Small intestine (tissue), 7 donors: ENCODE measurements around the gene DNASE1L3. TPM values are rescaled to one million over a fixed set of nuclear protein-coding genes. Genes with fewer than 3 reads are reported as not detected.

Experiments used
- DNase-seq, 2 donors: peaks; one replicate each; pipeline versions ENCODE4 v3.0.0 to v3.0.0-alpha.2; 2013
- FAIRE-seq: peaks from 2 replicates; lab custom pipeline; 2012; peaks lifted over from hg19 to GRCh38; lab: Jason Lieb, UNC
- H3K27ac ChIP-seq, 3 donors: one replicate each; pipeline ENCODE4 v1.5.1; 2013; ENCODE audit warnings: low read length in 2 of 3, mild to moderate bottlenecking in 2 of 3, control low read depth in 1 of 3, inconsistent platforms in 1 of 3, low read depth in 1 of 3, moderate library complexity in 1 of 3
- H3K27me3 ChIP-seq, 3 donors: one replicate each; pipeline ENCODE4 v1.6.1; 2013; ENCODE audit warnings: low read length in 3 of 3, inconsistent platforms in 1 of 3; ENCODE audit not compliant: control insufficient read depth in 3 of 3, insufficient read depth in 3 of 3
- H3K36me3 ChIP-seq, 3 donors: one replicate each; pipeline ENCODE4 v1.6.1; 2013; ENCODE audit warnings: low read length in 3 of 3, inconsistent platforms in 1 of 3, low read depth in 1 of 3, mild to moderate bottlenecking in 1 of 3, moderate library complexity in 1 of 3; ENCODE audit not compliant: control insufficient read depth in 3 of 3, insufficient read depth in 2 of 3
- H3K4me1 ChIP-seq, 3 donors: one replicate each; pipeline ENCODE4 v1.6.1; 2013; ENCODE audit warnings: low read length in 2 of 3, inconsistent platforms in 1 of 3, low read depth in 1 of 3, mild to moderate bottlenecking in 1 of 3, moderate library complexity in 1 of 3; ENCODE audit not compliant: control insufficient read depth in 3 of 3, insufficient read depth in 2 of 3
- H3K4me3 ChIP-seq, 3 donors: one replicate each; pipeline ENCODE4 v1.5.1; 2013; ENCODE audit warnings: low read length in 3 of 3, control low read depth in 1 of 3, inconsistent platforms in 1 of 3, low read depth in 1 of 3, mild to moderate bottlenecking in 1 of 3, moderate library complexity in 1 of 3
- H3K9me3 ChIP-seq, 2 donors: one replicate each; pipeline ENCODE4 v1.6.1; 2013; ENCODE audit warnings: low read depth in 1 of 2, low read length in 1 of 2; ENCODE audit not compliant: control insufficient read depth in 2 of 2, insufficient read depth in 1 of 2
- WGBS, 3 donors: extraction: QIAGEN DNeasy Blood & Tissue Kit; methylation state at CpG; one replicate each; pipeline ENCODE4 v1.1.7; 2013; 5-methylcytosine and 5-hydroxymethylcytosine counted together
- polyA plus RNA-seq, 4 donors: library from polyadenylated mRNA; stranded (reverse) in 3 of 4; unstranded in 1 of 4; fragments of 200-250 nt in 3 of 4; fragments of 120-200 nt in 1 of 4; gene quantifications; one replicate each; pipeline versions ENCODE4 v1.2.1 to v1.2.3, GENCODE V29; 2013
- donor health status: healthy with polysubstance abuse.
- donor health status: control.
- donor health status: control.
- donor health status: Bipolar disorder and iron deficiency.
- donor health status: healthy.

Gene DNASE1L3
- polyA plus RNA-seq, 4 donors, result 2.9 to 56.0 (median 10.6) TPM

DNA sequence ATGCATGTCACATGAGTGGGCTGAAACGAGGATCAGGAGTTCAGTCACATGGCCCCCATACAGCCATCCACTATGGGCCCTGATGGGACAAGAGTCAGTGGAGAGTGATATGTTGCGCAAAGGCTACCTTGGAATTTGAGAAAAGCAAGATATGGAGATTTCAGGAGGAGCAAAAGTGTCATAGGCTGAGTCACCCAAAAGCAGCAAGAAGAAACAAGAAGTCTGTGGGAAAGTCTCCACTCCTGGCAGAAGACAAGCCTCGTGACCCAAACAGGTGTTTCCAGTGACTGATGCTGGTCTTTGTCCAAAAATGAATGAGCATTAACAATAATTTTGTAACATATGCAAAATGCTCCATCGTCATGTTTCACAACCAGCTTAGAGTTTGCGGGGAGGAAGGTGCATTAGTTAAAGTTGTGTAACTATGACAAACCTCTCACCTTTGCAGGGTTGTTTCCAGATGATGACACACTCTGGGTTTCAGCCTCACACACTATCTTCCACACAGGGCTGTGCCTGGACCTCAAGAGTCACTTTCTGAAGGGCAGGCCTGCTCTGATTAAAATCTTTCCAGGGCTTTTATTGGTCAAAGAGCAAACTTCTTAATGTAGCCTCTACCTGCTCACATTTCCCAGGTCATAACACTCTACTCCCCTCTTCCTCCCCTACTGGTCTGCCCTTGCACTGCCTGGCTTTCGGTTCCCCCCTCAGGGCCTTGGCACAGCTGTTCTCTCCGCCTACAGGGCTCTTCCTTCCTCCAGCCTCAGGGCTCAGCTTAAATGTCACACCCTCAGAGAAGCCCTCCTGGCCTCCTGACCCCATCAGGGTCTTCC lies 3.9 kb upstream of the DNASE1L3 start:
- peaks cover 0 to 7% (median 2%) of the 10 kb centered on the region in 3 donors for H3K4me1 ChIP-seq
- H3K36me3 ChIP-seq, result no peaks in the 10 kb centered on the region
- H3K27me3 ChIP-seq, result no peaks in the 10 kb centered on the region
- FAIRE-seq (no peak), DNase-seq (peak in 1 of 2 donors; percentile 45)
- H3K27ac ChIP-seq, result peak overlapping the region in 1 of 3 donors; percentile 17
- no peak overlapping the region for H3K4me3 ChIP-seq
- no peaks in the 10 kb centered on the region for H3K9me3 ChIP-seq
- 53 to 63% (median 61%) methylated on average over 7 of the region's 7 CpGs for WGBS, 3 donors

- Histone ChIP-seq H3K27me3 (peaks cover 0 to 2% (median 0%) of the 10 kb centered on the region in 3 donors), H3K4me3 (no peak overlapping the region), H3K36me3 (no peaks in the 10 kb centered on the region), H3K9me3 (no peaks in the 10 kb centered on the region), H3K27ac (no peak overlapping the region), H3K4me1 (peaks cover 0 to 5% (median 0%) of the 10 kb centered on the region in 3 donors)
- 68 to 74% (median 72%) methylated on average over 3 of the region's 3 CpGs for WGBS, 3 donors
- no peak for DNase-seq
- no peak for FAIRE-seq
Measured at GRCh38 chr3:58209933-58210332, 839 bp downstream of the DNASE1L3 start.

- Histone ChIP-seq H3K27me3 (peaks cover 0 to 2% (median 0%) of the 10 kb centered on the region in 3 donors), H3K4me3 (no peak overlapping the region), H3K36me3 (no peaks in the 10 kb centered on the region), H3K27ac (no peak overlapping the region), H3K4me1 (peaks cover 0 to 4% (median 0%) of the 10 kb centered on the region in 3 donors), H3K9me3 (no peaks in the 10 kb centered on the region)
- no peak for DNase-seq
- FAIRE-seq, result no peak
- WGBS, 3 donors, result 84 to 93% (median 86%) methylated on average over 4 of the region's 4 CpGs
Measured at GRCh38 chr3:58207954-58208353, 2.8 kb downstream of the DNASE1L3 start.

DNA sequence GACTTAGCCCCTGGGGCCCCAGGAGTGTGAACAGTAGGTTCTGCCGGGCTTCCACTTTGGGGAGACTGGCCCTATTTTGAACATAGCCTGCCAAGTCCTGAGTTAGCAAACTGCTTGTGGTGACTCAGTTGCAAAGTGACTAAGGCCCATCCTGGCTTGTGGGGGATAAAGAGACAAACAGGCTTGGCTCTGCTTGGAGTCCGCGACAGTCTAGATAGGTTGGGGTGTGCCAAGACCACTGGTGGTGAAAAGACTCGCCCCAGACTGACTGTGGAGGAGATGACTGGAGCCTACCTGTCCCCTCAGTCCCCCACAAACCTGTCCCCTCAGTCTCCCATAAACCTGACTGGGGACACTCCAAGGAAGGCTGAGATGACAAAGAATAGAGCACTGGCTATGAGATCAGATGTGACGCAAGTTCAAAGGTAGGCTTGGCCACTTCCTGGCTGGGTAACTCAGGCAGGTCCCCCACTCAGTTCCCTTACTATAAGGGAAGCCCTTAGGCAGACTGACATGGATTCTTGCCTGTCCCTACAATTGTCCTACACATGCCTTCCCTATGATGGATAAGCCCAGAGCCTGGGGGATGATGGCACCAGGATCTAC lies 4.3 kb downstream of the DNASE1L3 start:
- DNase-seq, result no peak
- Histone ChIP-seq H3K27me3 (peaks cover 0 to 2% (median 0%) of the 10 kb centered on the region in 3 donors), H3K36me3 (no peaks in the 10 kb centered on the region), H3K4me3 (no peak overlapping the region), H3K9me3 (peaks cover 0 to 3% of the 10 kb centered on the region in 2 donors), H3K27ac (no peak overlapping the region), H3K4me1 (peaks cover 0 to 4% (median 0%) of the 10 kb centered on the region in 3 donors)
- FAIRE-seq, result no peak
- WGBS, 3 donors, result 84 to 88% (median 86%) methylated on average over 5 of the region's 5 CpGs

DNA sequence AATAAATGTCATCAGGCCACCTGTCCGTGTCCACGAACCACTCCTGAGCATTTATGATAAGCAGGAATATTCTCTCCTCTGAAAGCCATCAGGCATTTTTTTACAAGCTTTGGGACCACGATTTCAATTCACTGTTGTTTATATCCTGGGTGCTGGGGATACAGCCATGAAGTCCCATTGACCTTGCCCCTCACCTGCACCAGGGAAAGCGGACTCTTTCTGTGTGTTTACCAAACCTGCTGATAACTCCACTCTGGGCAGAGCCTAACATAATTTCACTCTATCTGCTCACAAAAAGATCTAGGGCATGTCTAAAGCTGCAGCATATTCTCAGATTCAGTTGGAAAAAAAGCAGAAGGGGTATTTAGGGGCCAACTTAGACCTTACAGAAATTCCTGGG lies 4.8 kb downstream of the DNASE1L3 start:
- DNase-seq (no peak), FAIRE-seq (no peak)
- 53 to 76% (median 62%) methylated on average over 4 of the region's 4 CpGs for WGBS, 3 donors
- peaks cover 0 to 4% (median 0%) of the 10 kb centered on the region in 3 donors for H3K4me1 ChIP-seq
- H3K27ac ChIP-seq, result no peak overlapping the region
- H3K27me3 ChIP-seq, result peaks cover 0 to 2% (median 0%) of the 10 kb centered on the region in 3 donors
- no peaks in the 10 kb centered on the region for H3K36me3 ChIP-seq
- H3K4me3 ChIP-seq, result no peak overlapping the region
- peaks cover 0 to 4% of the 10 kb centered on the region in 2 donors for H3K9me3 ChIP-seq

- DNase-seq, result no peak
- Histone ChIP-seq H3K4me1 (peaks cover 0 to 4% (median 0%) of the 10 kb centered on the region in 3 donors), H3K9me3 (peaks cover 0 to 4% of the 10 kb centered on the region in 2 donors), H3K4me3 (no peak overlapping the region), H3K27me3 (peaks cover 0 to 2% (median 0%) of the 10 kb centered on the region in 3 donors), H3K36me3 (no peaks in the 10 kb centered on the region), H3K27ac (no peak overlapping the region)
- 86 to 91% (median 89%) methylated on average over 4 of the region's 4 CpGs for WGBS, 3 donors
- no peak for FAIRE-seq
Measured at GRCh38 chr3:58204720-58205119, 6.1 kb downstream of the DNASE1L3 start.

GRCh38 chr3:58203541-58203940 lies 7.2 kb downstream of the DNASE1L3 start:
- H3K4me1 ChIP-seq, result peaks cover 0 to 4% (median 3%) of the 10 kb centered on the region in 3 donors
- no peak for FAIRE-seq
- peaks cover 0 to 4% of the 10 kb centered on the region in 2 donors for H3K9me3 ChIP-seq
- H3K27ac ChIP-seq, result no peak overlapping the region
- 95 to 98% (median 96%) methylated on average over 4 of the region's 4 CpGs for WGBS, 3 donors
- H3K4me3 ChIP-seq, result no peak overlapping the region
- DNase-seq, result no peak
- H3K36me3 ChIP-seq, result no peaks in the 10 kb centered on the region
- H3K27me3 ChIP-seq, result no peaks in the 10 kb centered on the region

DNA sequence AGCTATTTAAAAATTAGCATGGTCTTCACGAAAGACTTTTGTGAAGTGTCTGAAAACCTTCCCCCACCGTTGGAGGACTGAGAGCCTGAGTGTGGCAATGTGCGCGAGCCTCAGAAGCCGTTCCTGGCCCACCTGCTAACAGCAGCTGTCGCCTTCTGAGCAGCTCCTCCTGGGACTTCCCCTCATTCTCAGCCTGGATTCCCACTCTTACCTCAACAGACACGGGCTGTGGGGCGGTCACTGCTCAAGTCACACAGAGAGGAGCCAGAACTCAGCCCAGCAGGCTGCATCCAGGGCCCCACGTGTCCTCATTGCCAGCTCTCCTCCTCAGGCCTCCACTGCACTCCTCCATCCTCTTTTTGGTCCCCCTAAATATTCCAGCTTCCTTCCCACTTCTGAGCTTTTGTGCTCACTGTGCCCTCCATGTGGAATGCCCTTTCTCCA lies 7.8 kb downstream of the DNASE1L3 start:
- Histone ChIP-seq H3K27ac (no peak overlapping the region), H3K9me3 (peaks cover 0 to 4% of the 10 kb centered on the region in 2 donors), H3K4me3 (no peak overlapping the region), H3K27me3 (no peaks in the 10 kb centered on the region), H3K36me3 (no peaks in the 10 kb centered on the region), H3K4me1 (peaks cover 0 to 4% (median 3%) of the 10 kb centered on the region in 3 donors)
- WGBS, 3 donors, result 72 to 84% (median 78%) methylated on average over 9 of the region's 9 CpGs
- DNase-seq, result no peak
- FAIRE-seq, result no peak
